OCI-LY3 (cell line): Measurements from ENCODE around the gene COMMD1.
"Not testable (repeated sequence)": the region's sequence is repeated elsewhere in the genome, so short reads cannot be mapped to it uniquely, and the experiment has no call there.

Experiments
- H2AFZ ChIP-seq: fragments of 200-600, 300-600 bp; shearing (Covaris generic); 2 replicates; pipeline ENCODE4 v1.6.0; 2014; ENCODE audit warnings: antibody characterized with exemption, low read depth, low read length
- H3K27ac ChIP-seq: fragments of 200-600, 300-600 bp; sonication (generic); 2 replicates; pipeline ENCODE4 v1.5.1; 2014; ENCODE audit warnings: mild to moderate bottlenecking, low read length, moderate library complexity, mixed read lengths
- H3K27me3 ChIP-seq: fragments of 200-600, 300-600 bp; sonication (generic); 2 replicates; pipeline ENCODE4 v1.6.1; 2014; ENCODE audit warnings: low read depth, low read length, mixed read lengths
- H3K36me3 ChIP-seq: fragments of 200-600, 300-600 bp; sonication (generic); replicated peaks from 2 replicates; pipeline ENCODE3; 2014; ENCODE audit warnings: low read depth, low read length, mixed read lengths
- H3K4me1 ChIP-seq: fragments of 300-600, 200-600 bp; sonication (generic); 2 replicates; pipeline ENCODE4 v1.6.1; 2014; ENCODE audit warnings: low read length, mixed read lengths
- H3K4me2 ChIP-seq: fragments of 200-600, 300-600 bp; sonication (generic); 2 replicates; pipeline ENCODE4 v1.6.1; 2014; ENCODE audit warnings: low read length, mixed read lengths
- H3K4me3 ChIP-seq: fragments of 300-600, 200-600 bp; sonication (generic); 2 replicates; pipeline ENCODE4 v1.5.1; 2014; ENCODE audit warnings: antibody characterized with exemption, mild to moderate bottlenecking, low read length, moderate library complexity
- H3K79me2 ChIP-seq: fragments of 300-600, 200-600 bp; shearing (Covaris generic); 2 replicates; pipeline ENCODE4 v1.6.1; 2014; ENCODE audit warnings: mild to moderate bottlenecking, low read length, mixed read lengths
- H3K9ac ChIP-seq: fragments of 300-600, 200-600 bp; shearing (Covaris generic); 2 replicates; pipeline ENCODE4 v1.6.0; 2014; ENCODE audit warnings: mild to moderate bottlenecking, low read length, moderate library complexity
- H3K9me3 ChIP-seq: fragments of 200-600, 300-600 bp; shearing (Covaris generic); 2 replicates; pipeline ENCODE4 v1.6.1; 2014; ENCODE audit warnings: low read length, mixed read lengths; ENCODE audit not compliant: insufficient read depth
- H4K20me1 ChIP-seq: fragments of 200-600, 300-600 bp; sonication (generic); 2 replicates; pipeline ENCODE4 v1.6.1; 2016; ENCODE audit warnings: low read length, mixed read lengths; ENCODE audit not compliant: insufficient read depth
- CTCF ChIP-seq: fragments of 200-600, 300-600 bp; sonication (generic); IDR thresholded peaks from 2 replicates; pipeline ENCODE4 v1.5.1; 2014; ENCODE audit warnings: antibody characterized with exemption, low read length, low read depth
- EZH2phosphoT487 ChIP-seq: fragments of 200-600 bp; shearing (Covaris generic); IDR thresholded peaks from 2 replicates; pipeline ENCODE4 v1.6.1; 2018; ENCODE audit warnings: antibody characterized with exemption, mixed run types, low read depth

COMMD1 gene

GRCh38 chr2:62158444-62159121 lies 253.1 kb downstream of the COMMD1 start:
- TF ChIP-seq CTCF = no peak
- TF ChIP-seq EZH2phosphoT487 = no peak
- H3K4me2 ChIP-seq = no peak overlapping the region
- H3K27me3 ChIP-seq = no peaks in the 10 kb centered on the region
- H4K20me1 ChIP-seq = no peaks in the 10 kb centered on the region
- H3K27ac ChIP-seq = no peak overlapping the region
- no peaks in the 10 kb centered on the region for H3K79me2 ChIP-seq
- H3K4me3 ChIP-seq = no peak overlapping the region
- H3K9me3 ChIP-seq = peaks cover 6% of the 10 kb centered on the region; the same call in 1 of the 2 replicates
- no peak overlapping the region for H2AFZ ChIP-seq
- peaks cover 8% of the 10 kb centered on the region for H3K4me1 ChIP-seq
- no peak overlapping the region for H3K9ac ChIP-seq
- peaks cover 6% of the 10 kb centered on the region for H3K36me3 ChIP-seq

- H3K36me3 ChIP-seq, H2AFZ ChIP-seq, H3K4me1 ChIP-seq, H3K9ac ChIP-seq, H4K20me1 ChIP-seq, H3K79me2 ChIP-seq, H3K9me3 ChIP-seq, H3K4me2 ChIP-seq, H3K4me3 ChIP-seq, H3K27ac ChIP-seq, H3K27me3 ChIP-seq: not testable (repeated sequence)
Measured at GRCh38 chr2:62160691-62161090, 255.2 kb downstream of the COMMD1 start.

DNA sequence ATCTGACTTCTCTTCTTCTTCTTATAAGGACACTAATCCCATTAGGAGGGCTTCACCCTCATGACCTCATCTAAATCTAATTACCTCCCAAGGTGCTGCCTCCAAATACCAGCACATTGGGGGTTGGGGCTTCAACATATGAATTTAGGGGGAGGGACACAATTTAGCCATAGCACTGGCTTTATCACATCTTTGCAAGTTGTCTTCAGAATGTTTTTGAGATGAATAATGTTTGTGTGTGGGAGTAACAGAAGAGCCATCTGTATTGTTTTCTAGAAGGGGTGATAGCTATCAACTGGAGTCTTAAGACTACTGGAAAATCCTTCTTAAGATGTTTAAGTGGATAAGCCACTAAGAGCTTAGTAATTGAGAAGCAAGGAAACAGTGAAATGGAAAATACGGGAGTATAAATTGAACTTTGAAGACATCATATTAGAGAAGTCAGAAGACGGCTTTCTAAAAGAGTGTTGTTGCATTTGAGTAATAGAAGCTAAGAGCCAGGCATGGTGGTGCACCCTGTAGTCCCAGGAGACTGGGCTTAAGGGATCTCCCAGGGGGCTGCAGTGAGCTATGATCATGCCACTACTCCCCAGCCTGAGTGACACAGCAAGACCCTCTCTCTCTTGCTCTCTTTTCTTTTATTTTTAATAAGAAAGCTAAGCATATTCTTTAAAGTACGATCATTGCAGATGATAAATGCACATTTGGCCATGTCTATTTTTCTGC lies 257.8 kb downstream of the COMMD1 start:
- TF ChIP-seq CTCF (no peak), EZH2phosphoT487 (no peak)
- no peak overlapping the region for H3K4me2 ChIP-seq
- no peaks in the 10 kb centered on the region for H4K20me1 ChIP-seq
- no peak overlapping the region for H3K9ac ChIP-seq
- H3K27me3 ChIP-seq = no peaks in the 10 kb centered on the region
- no peaks in the 10 kb centered on the region for H3K9me3 ChIP-seq
- no peak overlapping the region for H3K4me3 ChIP-seq
- peaks cover 8% of the 10 kb centered on the region for H3K4me1 ChIP-seq
- H3K27ac ChIP-seq = no peak overlapping the region
- no peaks in the 10 kb centered on the region for H3K79me2 ChIP-seq
- H3K36me3 ChIP-seq = no peaks in the 10 kb centered on the region
- no peak overlapping the region for H2AFZ ChIP-seq

DNA sequence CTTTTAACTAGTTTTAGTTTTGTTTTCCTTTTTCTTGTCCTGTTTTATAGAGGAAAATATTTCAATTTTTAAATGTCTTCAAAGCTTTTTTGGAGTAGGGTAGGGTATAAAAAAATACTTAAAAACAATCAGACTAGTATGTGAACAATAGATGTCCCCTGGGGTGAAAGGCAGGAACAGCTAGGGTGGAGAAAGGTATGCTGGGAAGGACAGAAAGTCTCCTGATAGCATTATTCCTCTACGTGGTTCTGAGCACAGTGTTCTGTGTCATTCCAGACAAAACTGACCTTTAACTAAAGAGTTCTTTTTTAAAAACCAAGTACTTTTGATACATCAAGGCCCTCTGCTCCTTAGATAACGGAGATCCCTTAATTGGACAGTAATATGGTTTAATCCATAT lies 258.4 kb downstream of the COMMD1 start:
- no peak overlapping the region for H3K4me3 ChIP-seq
- H3K4me1 ChIP-seq = peaks cover 8% of the 10 kb centered on the region
- H3K79me2 ChIP-seq = no peaks in the 10 kb centered on the region
- no peaks in the 10 kb centered on the region for H3K27me3 ChIP-seq
- TF ChIP-seq EZH2phosphoT487 (no peak), CTCF (no peak)
- H3K36me3 ChIP-seq = no peaks in the 10 kb centered on the region
- no peak overlapping the region for H3K27ac ChIP-seq
- H3K9ac ChIP-seq = no peak overlapping the region
- H3K9me3 ChIP-seq = no peaks in the 10 kb centered on the region
- H2AFZ ChIP-seq = no peak overlapping the region
- H4K20me1 ChIP-seq = no peaks in the 10 kb centered on the region
- no peak overlapping the region for H3K4me2 ChIP-seq
